ENCODE data around the gene RAPSN. TPM values are rescaled to one million over a fixed set of nuclear protein-coding genes. Genes with fewer than 3 reads are reported as not detected.

RAPSN gene
- 3.6 TPM in 1 of 2 replicates, not detected in the other for total RNA-seq

GRCh38 chr11:47448566-47449427 lies at the start of gene RAPSN:
Gene RAPSN (minus strand): TSS chr11:47449136. CDS start chr11:47448964, 172 bp downstream.

GRCh38 chr11:47426062-47426956 lies 22.6 kb downstream of the RAPSN start, which contains the start of gene PSMC3:
Gene PSMC3 (minus strand): TSS chr11:47426439. CDS start chr11:47426279, 160 bp downstream.

GRCh38 chr11:47407746-47408590 lies 41.0 kb downstream of the RAPSN start, which contains the start of gene SLC39A13:
Gene SLC39A13 (plus strand): TSS chr11:47408590. CDS start chr11:47410095, 1,505 bp downstream.

Other genes starting within 250 kb of the RAPSN start
- 33.4 and 49.7 TPM in 2 replicates for gene DDB2, start 234.2 kb downstream of the RAPSN start, total RNA-seq
- 49.5 and 93.3 TPM in 2 replicates for gene ACP2, start 200.3 kb downstream of the RAPSN start, total RNA-seq
- 32.5 and 72.8 TPM in 2 replicates for gene NR1H3, start 191.1 kb downstream of the RAPSN start, total RNA-seq
- 14.4 and 33.1 TPM in 2 replicates for gene MADD, start 179.0 kb downstream of the RAPSN start, total RNA-seq
- gene MYBPC3, start 96.4 kb downstream of the RAPSN start, total RNA-seq = not detected in 2 replicates
- not detected in 2 replicates for gene SPI1, start 70.6 kb downstream of the RAPSN start, total RNA-seq
- gene SLC39A13, start 40.5 kb downstream of the RAPSN start, total RNA-seq = 111 and 118 TPM in 2 replicates
- 105 and 200 TPM in 2 replicates for gene PSMC3, start 22.7 kb downstream of the RAPSN start, total RNA-seq
- 58.6 and 60.2 TPM in 2 replicates for gene CELF1, start 104.0 kb upstream of the RAPSN start, total RNA-seq
- gene PTPMT1, start 116.5 kb upstream of the RAPSN start, total RNA-seq = 115 and 134 TPM in 2 replicates
- 21.1 and 26.2 TPM in 2 replicates for gene KBTBD4, start 129.8 kb upstream of the RAPSN start, total RNA-seq
- 60.6 and 72.5 TPM in 2 replicates for gene NDUFS3, start 129.9 kb upstream of the RAPSN start, total RNA-seq
- 0.40 TPM in 1 of 2 replicates, not detected in the other for gene FAM180B, start 137.5 kb upstream of the RAPSN start, total RNA-seq
- 3.6 and 6.3 TPM in 2 replicates for gene C1QTNF4, start 145.3 kb upstream of the RAPSN start, total RNA-seq
- 61.4 and 64.6 TPM in 2 replicates for gene MTCH2, start 193.4 kb upstream of the RAPSN start, total RNA-seq

All from epithelial cell of alveolus of lung (primary cell).